Stomach (tissue), 9 donors: Measurements from ENCODE around the gene HLCS. TPM values are rescaled to one million over a fixed set of nuclear protein-coding genes. Genes with fewer than 3 reads are reported as not detected.
A peak's percentile ranks its signal among the peaks of the same experiment; 100 is the strongest.

Source experiments
- DNase-seq, 2 donors: peaks; one replicate each; pipeline versions ENCODE4 v3.0.0 to v3.0.0-alpha.2; 2013 to 2019
- H3K27ac ChIP-seq, 5 donors: fragments of 200-600 bp in 4 of 5; sonication (generic) in 4 of 5; one replicate each; pipeline ENCODE4 v1.5.1; 2013 to 2019; ENCODE audit warnings: mild to moderate bottlenecking in 1 of 5, moderate library complexity in 1 of 5
- H3K27me3 ChIP-seq, 3 donors: fragments of 200-600 bp; sonication (generic); one replicate each; pipeline ENCODE4 v1.5.1; 2017 to 2019; ENCODE audit warnings: mixed run types in 1 of 3
- H3K36me3 ChIP-seq, 4 donors: fragments of 200-600 bp; sonication (generic); 1 replicate in 3 of 4; 2 replicates in 1 of 4; pipeline ENCODE4 v1.5.1; 2016 to 2019
- H3K4me1 ChIP-seq, 4 donors: fragments of 200-600 bp; sonication (generic); one replicate each; pipeline ENCODE4 v1.5.1; 2016 to 2019
- H3K4me3 ChIP-seq, 4 donors: fragments of 200-600 bp; sonication (generic) in 3 of 4; one replicate each; pipeline ENCODE4 v1.5.1; 2016 to 2019; ENCODE audit warnings: mild to moderate bottlenecking in 1 of 4
- H3K9me3 ChIP-seq, 4 donors: fragments of 200-600 bp; sonication (generic); one replicate each; pipeline ENCODE4 v1.5.1; 2016 to 2019
- CTCF ChIP-seq, 7 experiments: fragments of 450-650 bp in 4 of 7; fragments of 200-600 bp in 3 of 7; sonication (generic) in 3 of 7; IDR thresholded peaks; one replicate each; pipeline ENCODE4 v1.5.1; 2016 to 2019; ENCODE audit warnings: antibody characterized with exemption in 7 of 7, control low read depth in 2 of 7, mild to moderate bottlenecking in 1 of 7
- EP300 ChIP-seq: sonication (generic); formaldehyde crosslinking; IDR thresholded peaks from one replicate; pipeline ENCODE4 v1.6.1; 2017; ENCODE audit warnings: antibody characterized with exemption
- POLR2A ChIP-seq, 4 donors: fragments of 450-650 bp; IDR thresholded peaks; one replicate each; pipeline ENCODE4 v1.6.1; 2016; ENCODE audit warnings: antibody characterized with exemption in 4 of 4, control low read depth in 2 of 4, mild to moderate bottlenecking in 1 of 4, moderate library complexity in 1 of 4
- POLR2AphosphoS5 ChIP-seq, 3 donors: sonication (generic); formaldehyde crosslinking; IDR thresholded peaks; one replicate each; pipeline ENCODE4 v1.6.1; 2016; ENCODE audit warnings: antibody characterized with exemption in 3 of 3
- WGBS, 5 donors: extraction: QIAGEN DNeasy Blood & Tissue Kit in 3 of 5; methylation state at CpG; one replicate each; pipeline versions ENCODE4 v1.1.5 to v1.1.7; 2013 to 2018; 5-methylcytosine and 5-hydroxymethylcytosine counted together
- intact Hi-C: fragments of 100-400 bp; cut with DNase I; formaldehyde crosslinking; loops from one replicate; pipeline ENCODE4 v1.15.1; 2023; ENCODE audit warnings: low total_unique reads
- polyA plus RNA-seq, 3 donors: library from polyadenylated mRNA; stranded (reverse); fragments of 200-250 nt; gene quantifications; one replicate each; pipeline ENCODE4 v1.2.3, GENCODE V29; 2013
- total RNA-seq, 5 donors: library from RNA; depleted of rRNA; stranded (reverse); fragments of >200 nt; gene quantifications; one replicate each; pipeline versions ENCODE4 v1.1.0 to v1.2.3, GENCODE V29; 2014 to 2016
- donor health status: healthy with polysubstance abuse.
- donor health status: Bipolar disorder and iron deficiency.
- donor health status: healthy.

Gene HLCS
- total and polyA plus RNA-seq, 8 donors: 2.3 to 35.1 (median 13.9) TPM

GRCh38 chr21:36733857-36734256 lies 232.6 kb downstream of the HLCS start:
- 83 to 94% (median 91%) methylated on average over 5 to 6 of the region's 6 CpGs for WGBS, 5 donors
- Histone ChIP-seq H3K9me3 (no peaks in the 10 kb centered on the region), H3K4me3 (no peak overlapping the region), H3K27me3 (peaks cover 0 to 39% (median 0%) of the 10 kb centered on the region in 3 donors), H3K4me1 (peaks cover 0 to 15% (median 6%) of the 10 kb centered on the region in 4 donors), H3K36me3 (peaks cover 0 to 58% (median 10%) of the 10 kb centered on the region in 4 donors), H3K27ac (no peak overlapping the region)
- intact Hi-C loops: no loop called here
- TF ChIP-seq POLR2A (IDR thresholded peaks at IDR 0.05) (no peak), CTCF (IDR thresholded peaks at IDR 0.05) (no peak), POLR2AphosphoS5 (IDR thresholded peaks at IDR 0.05) (no peak), EP300 (no peak)
- peak in 1 of 2 donors; percentile 13 for DNase-seq

GRCh38 chr21:36732761-36733160 lies 233.7 kb downstream of the HLCS start:
- Histone ChIP-seq H3K27ac (no peak overlapping the region), H3K4me1 (peaks cover 0 to 15% (median 6%) of the 10 kb centered on the region in 4 donors), H3K27me3 (peaks cover 0 to 39% (median 0%) of the 10 kb centered on the region in 3 donors), H3K36me3 (peaks cover 0 to 60% (median 10%) of the 10 kb centered on the region in 4 donors), H3K9me3 (no peaks in the 10 kb centered on the region), H3K4me3 (no peak overlapping the region)
- WGBS, 5 donors: 87 to 94% (median 91%) methylated on average over 7 of the region's 7 CpGs
- TF ChIP-seq POLR2A (IDR thresholded peaks at IDR 0.05) (no peak), CTCF (IDR thresholded peaks at IDR 0.05) (no peak), POLR2AphosphoS5 (IDR thresholded peaks at IDR 0.05) (no peak), EP300 (no peak)
- peak in 1 of 2 donors; percentile 17 for DNase-seq
- intact Hi-C loops: no loop called here

GRCh38 chr21:36732217-36732616 lies 234.3 kb downstream of the HLCS start:
- Histone ChIP-seq H3K9me3 (no peaks in the 10 kb centered on the region), H3K36me3 (peaks cover 0 to 57% (median 10%) of the 10 kb centered on the region in 4 donors), H3K27me3 (peaks cover 0 to 39% (median 0%) of the 10 kb centered on the region in 3 donors), H3K4me1 (peaks cover 0 to 17% (median 7%) of the 10 kb centered on the region in 4 donors), H3K27ac (no peak overlapping the region), H3K4me3 (no peak overlapping the region)
- DNase-seq: no peak
- 75 to 97% (median 81%) methylated on average over 11 to 14 of the region's 14 CpGs for WGBS, 5 donors
- no peak for TF ChIP-seq POLR2AphosphoS5 (IDR thresholded peaks at IDR 0.05)
- no peak for TF ChIP-seq CTCF (IDR thresholded peaks at IDR 0.05)
- no peak for TF ChIP-seq POLR2A (IDR thresholded peaks at IDR 0.05)
- TF ChIP-seq EP300: no peak
- intact Hi-C loops: no loop called here

GRCh38 chr21:36730291-36731281 lies 235.9 kb downstream of the HLCS start:
- Histone ChIP-seq H3K4me1 (peaks cover 0 to 21% (median 7%) of the 10 kb centered on the region in 4 donors), H3K4me3 (peak overlapping the region in 1 of 4 donors; percentile 3), H3K27me3 (peaks cover 0 to 30% (median 0%) of the 10 kb centered on the region in 3 donors), H3K9me3 (no peaks in the 10 kb centered on the region), H3K36me3 (peaks cover 0 to 51% (median 10%) of the 10 kb centered on the region in 4 donors), H3K27ac (peak overlapping the region in 1 of 5 donors; percentile 14)
- DNase-seq: peak; percentile 47 to 53
- intact Hi-C loops: no loop called here
- 30 to 62% (median 47%) methylated on average over 26 to 30 of the region's 30 CpGs for WGBS, 5 donors
- TF ChIP-seq CTCF (IDR thresholded peaks at IDR 0.05): no peak
- no peak for TF ChIP-seq POLR2AphosphoS5 (IDR thresholded peaks at IDR 0.05)
- no peak for TF ChIP-seq POLR2A (IDR thresholded peaks at IDR 0.05)
- TF ChIP-seq EP300: no peak
